GM10847 (cell line): ENCODE measurements around the gene RPLP1.

Experiments
- POLR2A ChIP-seq: IDR thresholded peaks from 2 replicates; pipeline ENCODE4 v1.6.1; 2011; ENCODE audit not compliant: insufficient read length; ENCODE audit errors: extremely low read depth

Gene RPLP1

GRCh38 chr15:69457304-69458280 lies 5.0 kb downstream of the RPLP1 start:
- TF ChIP-seq POLR2A: no peak

DNA sequence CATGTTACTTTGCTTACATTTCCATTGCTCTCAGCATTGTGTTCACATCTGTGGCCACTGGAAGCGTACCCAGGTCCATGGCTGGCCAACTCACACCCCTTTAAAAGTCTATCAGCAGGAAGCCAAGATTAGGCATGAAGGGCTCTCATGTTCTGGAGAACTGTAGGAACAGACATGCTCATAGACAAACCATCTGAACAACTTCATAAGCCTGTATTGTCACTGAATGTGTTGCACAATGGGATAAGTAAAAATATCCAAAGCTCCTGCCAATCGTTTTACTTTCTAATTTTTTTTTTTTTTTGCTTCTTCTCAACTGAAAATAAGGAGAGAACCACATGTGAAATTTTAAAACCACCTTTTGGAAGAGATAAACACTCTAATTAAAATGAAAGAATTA lies 6.4 kb downstream of the RPLP1 start:
- no peak for TF ChIP-seq POLR2A

DNA sequence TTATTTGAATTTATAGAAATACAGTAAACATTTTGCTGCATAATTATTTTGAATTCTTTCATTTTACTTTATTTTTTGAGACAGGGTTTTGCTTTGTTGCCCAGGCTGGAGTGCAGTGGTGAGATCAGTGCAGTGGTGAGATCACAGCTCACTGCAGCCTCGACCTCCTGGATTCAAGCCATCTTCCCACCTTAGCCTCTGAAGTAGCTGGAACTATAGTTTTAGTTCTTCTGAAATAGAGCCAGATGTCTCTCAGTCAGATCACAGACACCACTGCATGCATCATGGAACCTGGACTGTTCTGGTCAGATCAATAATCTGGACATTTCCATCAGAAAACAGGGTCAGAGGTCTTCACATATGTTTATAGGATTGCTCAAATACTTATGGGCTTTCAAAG lies 7.9 kb downstream of the RPLP1 start:
- TF ChIP-seq POLR2A: no peak

DNA sequence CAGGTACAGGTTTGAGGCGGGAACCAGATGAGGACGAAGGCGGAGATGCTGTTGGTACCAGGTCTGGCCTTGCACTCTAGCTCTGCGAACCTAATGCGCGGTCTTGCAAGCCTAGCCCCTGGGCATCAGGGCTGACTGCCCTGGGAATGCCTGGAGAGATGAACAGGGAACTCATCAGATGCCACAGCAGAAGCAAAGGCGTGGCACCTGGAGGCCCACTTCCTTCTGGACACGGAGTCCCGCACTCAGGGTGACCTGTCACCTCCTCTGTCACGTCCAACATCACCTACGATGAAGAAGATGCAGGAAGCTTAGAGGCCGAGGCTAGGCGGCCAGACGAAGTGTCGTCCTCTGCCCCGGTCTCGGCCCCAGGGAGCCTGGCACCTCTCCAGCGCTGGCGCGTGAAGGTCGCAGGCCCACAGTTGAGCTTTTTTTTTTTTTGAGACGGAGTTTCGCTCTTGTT lies 9.4 kb downstream of the RPLP1 start:
- no peak for TF ChIP-seq POLR2A

- TF ChIP-seq POLR2A: peak; percentile 37
These were observed 10.0 kb downstream of the RPLP1 start for GRCh38 chr15:69462493-69463181.

GRCh38 chr15:69463182-69463756 lies 10.7 kb downstream of the RPLP1 start:
- TF ChIP-seq POLR2A: no peak

GRCh38 chr15:69465253-69465652 lies 12.6 kb downstream of the RPLP1 start:
- no peak for TF ChIP-seq POLR2A

GRCh38 chr15:69466733-69467132 lies 14.1 kb downstream of the RPLP1 start:
- no peak for TF ChIP-seq POLR2A

- no peak for TF ChIP-seq POLR2A
These were observed 15.0 kb downstream of the RPLP1 start for GRCh38 chr15:69467636-69468035.

DNA sequence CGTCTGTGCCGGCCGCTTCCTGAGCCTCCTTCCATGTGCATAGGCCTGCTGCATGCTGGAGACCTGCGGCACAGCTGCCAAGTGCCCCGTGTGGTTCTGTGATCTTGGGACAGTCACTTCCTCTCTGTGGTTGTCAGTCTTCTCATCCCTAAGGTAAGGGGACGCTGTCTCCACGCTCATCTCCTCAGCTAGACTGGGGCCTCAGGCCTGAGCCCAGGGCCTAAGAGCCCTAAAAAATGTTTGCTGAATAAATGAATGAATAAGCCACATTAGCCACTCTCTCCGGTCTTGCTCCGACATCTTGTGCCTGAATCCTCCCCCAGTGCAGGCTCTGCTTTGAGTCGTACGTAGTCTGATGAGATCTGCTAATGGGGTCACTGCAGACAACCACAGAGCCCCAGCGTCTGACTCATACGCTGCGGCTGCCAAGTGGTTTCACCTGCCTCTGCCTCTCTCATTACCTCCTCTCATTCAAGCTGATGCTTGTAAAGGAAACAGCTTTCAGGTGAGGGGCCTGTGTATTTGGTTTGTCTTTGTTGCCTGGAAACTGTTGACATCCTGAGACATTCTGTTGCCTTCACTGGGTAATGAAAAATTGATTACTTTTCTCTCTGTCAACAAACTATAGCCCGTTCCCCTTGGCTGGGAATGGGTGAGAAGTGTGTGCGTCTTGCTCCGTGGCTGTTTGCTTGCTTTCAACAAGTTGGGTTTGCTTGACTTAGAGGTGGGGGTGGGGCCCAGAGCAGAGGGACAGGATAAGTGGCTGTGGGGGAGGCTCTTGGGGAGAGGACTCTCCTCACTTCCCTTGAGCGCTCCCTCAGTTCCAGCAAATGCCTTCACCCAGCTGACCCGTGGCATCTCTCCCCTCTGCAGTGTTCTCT lies 15.9 kb downstream of the RPLP1 start:
- no peak for TF ChIP-seq POLR2A

DNA sequence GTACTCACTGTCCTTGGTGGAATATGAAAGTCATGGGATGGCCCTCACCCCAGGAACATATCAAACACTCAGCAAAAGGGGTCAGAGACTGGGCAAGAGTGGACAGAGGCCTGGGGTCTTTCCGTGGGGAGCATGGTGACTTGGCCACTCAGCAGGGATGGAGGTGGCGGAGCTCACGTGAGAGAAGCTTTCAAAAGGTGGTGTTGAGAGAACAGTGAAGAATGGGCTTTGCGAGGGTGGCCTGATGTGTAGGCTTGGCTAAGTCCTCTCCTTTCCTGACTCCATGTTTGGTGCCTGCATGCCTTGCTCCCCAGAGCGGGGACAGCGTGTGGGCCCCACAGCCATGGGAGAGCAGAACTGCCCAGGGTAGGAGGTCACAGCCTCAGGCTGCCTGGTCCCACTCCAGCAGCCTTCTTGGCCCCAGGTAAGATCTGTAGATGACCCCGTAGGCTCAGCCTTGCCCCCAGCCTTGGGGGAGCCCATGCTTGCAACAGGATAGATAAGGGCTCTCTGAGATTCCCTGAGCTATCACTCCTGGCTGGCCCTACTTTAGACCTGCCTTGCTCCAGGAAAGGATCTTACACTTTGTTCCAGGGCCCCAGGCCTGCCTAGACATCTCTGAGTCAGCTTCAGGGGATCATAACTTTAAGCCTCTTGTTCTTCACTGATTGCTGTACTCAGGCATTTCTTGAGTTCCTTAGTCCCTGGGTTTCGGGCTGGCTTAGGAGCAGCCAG lies 17.0 kb downstream of the RPLP1 start:
- TF ChIP-seq POLR2A: no peak

DNA sequence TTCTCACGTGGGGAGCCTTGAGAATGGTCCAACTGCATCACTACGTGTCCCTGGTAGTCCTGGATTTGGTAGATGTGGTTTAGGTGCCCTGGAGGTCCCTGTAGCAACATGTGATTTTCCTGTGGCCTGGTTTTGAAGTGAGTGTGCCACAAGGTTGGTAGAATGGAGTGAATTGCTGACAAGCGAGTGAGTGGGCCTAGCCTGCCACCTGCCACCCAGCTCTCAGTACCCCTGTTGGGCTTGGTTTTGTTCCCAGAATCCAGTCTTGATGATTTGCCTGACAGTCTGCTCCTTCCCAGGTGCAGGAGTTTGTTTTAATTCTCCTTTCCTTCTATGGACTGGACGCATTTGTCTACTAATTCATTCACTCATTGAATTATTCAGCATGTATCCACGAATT lies 19.4 kb downstream of the RPLP1 start:
- TF ChIP-seq POLR2A: no peak

DNA sequence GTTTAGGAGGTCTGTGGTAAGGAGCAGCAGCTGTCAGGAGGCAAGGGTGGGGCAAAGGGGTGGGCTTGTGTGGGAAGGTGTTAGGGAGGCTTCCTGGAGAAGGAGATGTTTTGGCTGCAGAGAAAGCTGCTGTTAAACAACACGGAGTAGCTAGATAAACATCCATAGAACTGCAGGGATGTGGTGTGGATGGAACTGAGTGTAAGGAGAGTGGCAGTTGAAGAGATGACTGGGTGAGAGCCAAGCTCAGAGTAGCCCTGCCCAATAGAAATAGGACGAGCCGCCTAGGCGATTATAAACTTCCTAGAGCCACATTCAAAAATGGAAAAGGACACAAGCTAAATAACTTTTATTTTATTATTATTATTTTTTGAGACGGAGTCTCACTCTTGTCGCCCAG lies 19.9 kb downstream of the RPLP1 start:
- TF ChIP-seq POLR2A: no peak

DNA sequence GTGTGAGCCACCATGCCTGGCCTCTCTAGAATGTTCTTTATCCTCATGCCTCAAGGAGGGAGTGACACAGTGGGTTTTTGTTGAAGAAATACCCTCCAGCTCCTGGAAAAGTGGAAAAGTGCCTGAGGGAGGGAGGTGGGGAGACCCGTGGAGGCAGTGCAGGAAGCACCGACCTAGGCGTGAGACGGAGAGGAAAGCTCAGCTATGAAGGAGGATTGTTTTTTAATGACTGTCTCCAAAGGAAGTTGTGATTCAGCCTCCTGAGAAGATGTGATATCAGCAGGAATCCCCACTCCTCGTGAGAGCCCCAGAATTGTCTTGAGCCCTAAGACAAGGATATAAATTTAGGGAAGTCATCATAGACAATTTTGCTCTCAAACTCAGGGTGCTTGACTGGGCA lies 21.7 kb downstream of the RPLP1 start:
- no peak for TF ChIP-seq POLR2A
